ENCODE data around the gene KLHL29.

DNA sequence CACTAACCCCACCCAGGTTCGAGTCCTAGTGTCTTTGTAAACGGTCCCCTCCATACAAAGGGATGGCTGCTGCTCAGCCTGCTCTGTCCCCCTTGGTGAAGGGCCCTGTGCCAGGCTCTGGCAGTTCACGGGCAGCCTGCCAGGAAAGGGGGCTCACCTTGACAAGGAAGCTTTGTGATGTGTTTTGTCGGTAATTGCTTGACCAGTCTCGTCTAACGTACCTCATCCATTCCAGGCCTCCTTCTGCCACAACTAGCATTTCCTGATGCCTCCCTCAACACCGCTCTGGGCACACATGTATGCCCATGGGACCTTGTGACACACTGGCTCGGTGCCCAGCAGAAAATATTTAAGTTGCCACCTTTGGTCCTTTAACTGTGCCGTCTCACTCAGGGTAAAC, 171.9 kb downstream of the KLHL29 start:
- TF ChIP-seq, protein P1, sequence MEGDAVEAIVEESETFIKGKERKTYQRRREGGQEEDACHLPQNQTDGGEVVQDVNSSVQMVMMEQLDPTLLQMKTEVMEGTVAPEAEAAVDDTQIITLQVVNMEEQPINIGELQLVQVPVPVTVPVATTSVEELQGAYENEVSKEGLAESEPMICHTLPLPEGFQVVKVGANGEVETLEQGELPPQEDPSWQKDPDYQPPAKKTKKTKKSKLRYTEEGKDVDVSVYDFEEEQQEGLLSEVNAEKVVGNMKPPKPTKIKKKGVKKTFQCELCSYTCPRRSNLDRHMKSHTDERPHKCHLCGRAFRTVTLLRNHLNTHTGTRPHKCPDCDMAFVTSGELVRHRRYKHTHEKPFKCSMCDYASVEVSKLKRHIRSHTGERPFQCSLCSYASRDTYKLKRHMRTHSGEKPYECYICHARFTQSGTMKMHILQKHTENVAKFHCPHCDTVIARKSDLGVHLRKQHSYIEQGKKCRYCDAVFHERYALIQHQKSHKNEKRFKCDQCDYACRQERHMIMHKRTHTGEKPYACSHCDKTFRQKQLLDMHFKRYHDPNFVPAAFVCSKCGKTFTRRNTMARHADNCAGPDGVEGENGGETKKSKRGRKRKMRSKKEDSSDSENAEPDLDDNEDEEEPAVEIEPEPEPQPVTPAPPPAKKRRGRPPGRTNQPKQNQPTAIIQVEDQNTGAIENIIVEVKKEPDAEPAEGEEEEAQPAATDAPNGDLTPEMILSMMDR (conservative IDR thresholded peaks at IDR 0.05; ENCODE audit: low read length), result no peak
- no peak for TF ChIP-seq EZH2phosphoT487 (IDR thresholded peaks at IDR 0.05; ENCODE audit: borderline replicate concordance, low read depth, low read length)

Data from OCI-LY7 (cell line).